CD4-positive, alpha-beta T cell treated with Interleukin-2 at 100 ng/mL for 4 hours (primary cell): ENCODE data around the gene ABCB9.
A peak's percentile ranks its signal among the peaks of the same experiment; 100 is the strongest.

Experiments used
- DNase-seq: peaks from one replicate; pipeline ENCODE4 v3.0.0-alpha.2; 2020; ENCODE audit warnings: low spot score

Gene ABCB9

GRCh38 chr12:122981587-122982476, 15.6 kb upstream of the ABCB9 start:
- no peak for DNase-seq

GRCh38 chr12:122981036-122981471, 14.8 kb upstream of the ABCB9 start:
- peak; percentile 4 for DNase-seq

GRCh38 chr12:122980183-122981035, 14.1 kb upstream of the ABCB9 start, which contains the start of gene ARL6IP4:
ARL6IP4 (plus strand) TSS chr12:122980681; CDS start chr12:122981140, 459 bp downstream.
- peak; percentile 53 for DNase-seq

- DNase-seq = no peak
These were observed 13.6 kb upstream of the ABCB9 start for GRCh38 chr12:122979908-122980182.

- DNase-seq = no peak
These were observed 13.0 kb upstream of the ABCB9 start for GRCh38 chr12:122979001-122979907.

GRCh38 chr12:122978507-122978955, 12.3 kb upstream of the ABCB9 start:
- no peak for DNase-seq

- DNase-seq = no peak
These were observed 11.6 kb upstream of the ABCB9 start for GRCh38 chr12:122977655-122978392.

GRCh38 chr12:122977153-122977552, 10.9 kb upstream of the ABCB9 start:
- DNase-seq = no peak

- DNase-seq = no peak
These were observed 10.3 kb upstream of the ABCB9 start for GRCh38 chr12:122976648-122976975.

GRCh38 chr12:122975790-122976647, 9.8 kb upstream of the ABCB9 start:
- no peak for DNase-seq

- DNase-seq = peak; percentile 92
These were observed 8.9 kb upstream of the ABCB9 start, which contains the start of gene OGFOD2 for GRCh38 chr12:122974892-122975789. OGFOD2 (plus strand) TSS chr12:122975244; CDS start chr12:122975252, 8 bp downstream.

- peak; percentile 99 for DNase-seq
These were observed 8.1 kb upstream of the ABCB9 start for GRCh38 chr12:122974274-122974891.

GRCh38 chr12:122969676-122970075, 3.4 kb upstream of the ABCB9 start:
- DNase-seq = no peak

GRCh38 chr12:122968104-122968503, 1.8 kb upstream of the ABCB9 start:
- no peak for DNase-seq

GRCh38 chr12:122966743-122967550, 684 bp upstream of the ABCB9 start:
- DNase-seq = no peak

- no peak for DNase-seq
These were observed 927 bp downstream of the ABCB9 start for GRCh38 chr12:122965321-122965751.

GRCh38 chr12:122964439-122965257, 1.6 kb downstream of the ABCB9 start:
- DNase-seq = no peak
